Liver (tissue), 9 donors: Measurements from ENCODE around the gene LRRTM4. TPM values are rescaled to one million over a fixed set of nuclear protein-coding genes. Genes with fewer than 3 reads are reported as not detected.

Experiments used
- DNase-seq: peaks from one replicate; pipeline ENCODE4 v3.0.0-alpha.2; 2017; ENCODE audit warnings: low spot score
- H3K27ac ChIP-seq, 2 donors: one replicate each; pipeline ENCODE4 v1.7.0; 2013; ENCODE audit warnings: inconsistent platforms in 2 of 2, low read length in 2 of 2, control low read depth in 1 of 2, low read depth in 1 of 2, mild to moderate bottlenecking in 1 of 2
- H3K27me3 ChIP-seq, 4 donors: one replicate each; pipeline versions ENCODE4 v1.6.1 to v1.7.0; 2013; ENCODE audit warnings: low read length in 3 of 4, inconsistent platforms in 1 of 4, mild to moderate bottlenecking in 1 of 4, moderate library complexity in 1 of 4; ENCODE audit not compliant: control insufficient read depth in 4 of 4, insufficient read depth in 4 of 4
- H3K36me3 ChIP-seq, 4 donors: one replicate each; pipeline versions ENCODE4 v1.6.1 to v1.7.0; 2013; ENCODE audit warnings: low read length in 3 of 4, mild to moderate bottlenecking in 3 of 4, low read depth in 1 of 4, moderate library complexity in 1 of 4; ENCODE audit not compliant: control insufficient read depth in 4 of 4, insufficient read depth in 3 of 4
- H3K4me1 ChIP-seq, 4 donors: one replicate each; pipeline versions ENCODE4 v1.6.1 to v1.7.0; 2013; ENCODE audit warnings: low read length in 3 of 4, mild to moderate bottlenecking in 3 of 4, moderate library complexity in 1 of 4; ENCODE audit not compliant: control insufficient read depth in 4 of 4, insufficient read depth in 4 of 4
- H3K4me3 ChIP-seq, 3 donors: one replicate each; pipeline versions ENCODE4 v1.6.1 to v1.7.0; 2013; ENCODE audit warnings: low read length in 3 of 3, control low read depth in 1 of 3, low read depth in 1 of 3, mild to moderate bottlenecking in 1 of 3
- H3K9ac ChIP-seq, 2 donors: one replicate each; pipeline ENCODE4 v1.7.0; 2013; ENCODE audit warnings: low read length in 2 of 2, mild to moderate bottlenecking in 2 of 2, moderate library complexity in 2 of 2, control low read depth in 1 of 2, low read depth in 1 of 2
- H3K9me3 ChIP-seq, 4 donors: one replicate each; pipeline versions ENCODE4 v1.6.1 to v1.7.0; 2013; ENCODE audit warnings: low read length in 3 of 4; ENCODE audit not compliant: control insufficient read depth in 4 of 4
- FOXA1 ChIP-seq: IDR thresholded peaks from 2 replicates; pipeline ENCODE4 v1.6.1; 2016; ENCODE audit warnings: antibody characterized with exemption
- FOXA2 ChIP-seq: IDR thresholded peaks from 2 replicates; pipeline ENCODE4 v1.6.1; 2016; ENCODE audit warnings: antibody characterized with exemption
- GABPA ChIP-seq, 2 donors: IDR thresholded peaks in 1 of 2; conservative IDR thresholded peaks in 1 of 2; 2 replicates each; pipeline ENCODE4 v1.6.1; 2016; ENCODE audit warnings: antibody characterized with exemption in 2 of 2, mild to moderate bottlenecking in 1 of 2, moderate library complexity in 1 of 2
- HNF4A ChIP-seq, 2 donors: conservative IDR thresholded peaks; 2 replicates each; pipeline ENCODE4 v1.6.1; 2016; ENCODE audit warnings: antibody characterized with exemption in 2 of 2, mild to moderate bottlenecking in 2 of 2
- HNF4G ChIP-seq: IDR thresholded peaks from 2 replicates; pipeline ENCODE4 v1.6.1; 2016; ENCODE audit warnings: antibody characterized with exemption
- NR2F2 ChIP-seq: IDR thresholded peaks from 2 replicates; pipeline ENCODE4 v1.6.1; 2016; ENCODE audit warnings: antibody characterized with exemption
- RAD21 ChIP-seq, 2 donors: IDR thresholded peaks; 2 replicates each; pipeline ENCODE4 v1.6.1; 2016; ENCODE audit warnings: antibody characterized with exemption in 2 of 2, mild to moderate bottlenecking in 2 of 2
- RXRA ChIP-seq, 2 donors: IDR thresholded peaks; 2 replicates each; pipeline ENCODE4 v1.6.1; 2017 to 2018; ENCODE audit warnings: antibody characterized with exemption in 2 of 2, mild to moderate bottlenecking in 1 of 2
- TAF1 ChIP-seq: conservative IDR thresholded peaks from 2 replicates; pipeline ENCODE4 v1.6.1; 2016; ENCODE audit warnings: antibody characterized with exemption, mild to moderate bottlenecking
- YY1 ChIP-seq: IDR thresholded peaks from 2 replicates; pipeline ENCODE4 v1.6.1; 2016; ENCODE audit warnings: antibody characterized with exemption, mild to moderate bottlenecking
- WGBS: extraction: QIAGEN DNeasy Blood & Tissue Kit; methylation state at CpG from one replicate; pipeline ENCODE4 v1.1.7; 2013; 5-methylcytosine and 5-hydroxymethylcytosine counted together
- polyA plus RNA-seq, 2 donors: library from polyadenylated mRNA; stranded (reverse) in 1 of 2; unstranded in 1 of 2; fragments of 200-250 nt in 1 of 2; fragments of >200 nt in 1 of 2; fragmentation: Nextera tagmentation in 1 of 2; extraction: Ambion mirVana in 1 of 2; gene quantifications; one replicate each; pipeline versions ENCODE4 v1.2.1 to v1.2.3, GENCODE V29; 2013 to 2015
- total RNA-seq, 2 donors: library from RNA; depleted of rRNA; stranded (reverse); fragments of >200 nt; gene quantifications; one replicate each; pipeline ENCODE4 v1.2.3, GENCODE V29; 2014
- TF ChIP-seq, protein P1 (sequence below): IDR thresholded peaks from 2 replicates; pipeline ENCODE4 v1.6.1; 2016; ENCODE audit warnings: antibody characterized with exemption
- TF ChIP-seq, protein P2 (sequence below): IDR thresholded peaks from 2 replicates; pipeline ENCODE4 v1.6.1; 2016; ENCODE audit warnings: antibody characterized with exemption
- TF ChIP-seq, protein P3 (sequence below): IDR thresholded peaks from 2 replicates; pipeline ENCODE4 v1.6.1; 2016; ENCODE audit warnings: antibody characterized with exemption, mild to moderate bottlenecking
- TF ChIP-seq, protein P4 (sequence below): IDR thresholded peaks from 2 replicates; pipeline ENCODE4 v1.6.1; 2016; ENCODE audit warnings: antibody characterized with exemption
- TF ChIP-seq, protein P5 (sequence below): fragments of 150-350 bp; IDR thresholded peaks from 2 replicates; pipeline ENCODE4 v1.5.1; 2017; ENCODE audit warnings: improper control_type of control experiment, low read depth, low read length; ENCODE audit not compliant: missing input control
- donor health status: healthy.
- donor health status: healthy.
- donor health status: healthy.
- donor health status: healthy.
- donor health status: healthy.

LRRTM4 gene
- total and polyA plus RNA-seq, 4 donors: 0.06 to 0.09 (median 0.08) TPM; not detected in 1

DNA sequence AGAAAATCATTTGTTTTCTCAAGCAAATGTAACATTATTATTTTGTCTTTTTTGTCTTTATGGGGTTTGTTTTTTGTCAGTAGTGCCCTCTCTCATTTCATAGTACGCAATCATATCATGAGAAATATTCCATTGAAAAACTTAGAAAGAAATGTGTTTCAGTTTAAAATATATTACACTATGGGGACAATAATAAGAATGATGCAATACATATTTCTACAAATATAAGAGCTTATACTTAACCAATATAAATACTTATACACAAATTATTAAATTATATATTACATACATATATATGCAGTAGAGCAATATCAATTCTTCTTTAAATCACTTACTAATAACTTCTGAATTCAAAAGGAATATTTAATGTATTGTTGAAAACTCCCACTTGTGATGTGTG, 13.7 kb downstream of the LRRTM4 start:
- Histone ChIP-seq H3K27ac (no peak overlapping the region), H3K27me3 (no peaks in the 10 kb centered on the region), H3K36me3 (no peaks in the 10 kb centered on the region), H3K9me3 (no peaks in the 10 kb centered on the region), H3K9ac (no peak overlapping the region), H3K4me1 (no peaks in the 10 kb centered on the region), H3K4me3 (no peak overlapping the region)
- WGBS: 96% methylated on average over 1 of the region's 1 CpG
- TF ChIP-seq FOXA2: no peak
- TF ChIP-seq, protein P1, sequence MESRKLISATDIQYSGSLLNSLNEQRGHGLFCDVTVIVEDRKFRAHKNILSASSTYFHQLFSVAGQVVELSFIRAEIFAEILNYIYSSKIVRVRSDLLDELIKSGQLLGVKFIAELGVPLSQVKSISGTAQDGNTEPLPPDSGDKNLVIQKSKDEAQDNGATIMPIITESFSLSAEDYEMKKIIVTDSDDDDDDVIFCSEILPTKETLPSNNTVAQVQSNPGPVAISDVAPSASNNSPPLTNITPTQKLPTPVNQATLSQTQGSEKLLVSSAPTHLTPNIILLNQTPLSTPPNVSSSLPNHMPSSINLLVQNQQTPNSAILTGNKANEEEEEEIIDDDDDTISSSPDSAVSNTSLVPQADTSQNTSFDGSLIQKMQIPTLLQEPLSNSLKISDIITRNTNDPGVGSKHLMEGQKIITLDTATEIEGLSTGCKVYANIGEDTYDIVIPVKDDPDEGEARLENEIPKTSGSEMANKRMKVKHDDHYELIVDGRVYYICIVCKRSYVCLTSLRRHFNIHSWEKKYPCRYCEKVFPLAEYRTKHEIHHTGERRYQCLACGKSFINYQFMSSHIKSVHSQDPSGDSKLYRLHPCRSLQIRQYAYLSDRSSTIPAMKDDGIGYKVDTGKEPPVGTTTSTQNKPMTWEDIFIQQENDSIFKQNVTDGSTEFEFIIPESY: no peak
- TF ChIP-seq GABPA (IDR thresholded peaks at IDR 0.05 in 1 of 2, conservative IDR thresholded peaks at IDR 0.05 in 1 of 2): no peak
- no peak for TF ChIP-seq RAD21 (IDR thresholded peaks at IDR 0.05)
- TF ChIP-seq RXRA (IDR thresholded peaks at IDR 0.05): no peak
- TF ChIP-seq, protein P2, sequence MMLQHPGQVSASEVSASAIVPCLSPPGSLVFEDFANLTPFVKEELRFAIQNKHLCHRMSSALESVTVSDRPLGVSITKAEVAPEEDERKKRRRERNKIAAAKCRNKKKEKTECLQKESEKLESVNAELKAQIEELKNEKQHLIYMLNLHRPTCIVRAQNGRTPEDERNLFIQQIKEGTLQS: no peak
- no peak for TF ChIP-seq TAF1
- TF ChIP-seq NR2F2: no peak
- TF ChIP-seq HNF4G: no peak
- DNase-seq: no peak

DNA sequence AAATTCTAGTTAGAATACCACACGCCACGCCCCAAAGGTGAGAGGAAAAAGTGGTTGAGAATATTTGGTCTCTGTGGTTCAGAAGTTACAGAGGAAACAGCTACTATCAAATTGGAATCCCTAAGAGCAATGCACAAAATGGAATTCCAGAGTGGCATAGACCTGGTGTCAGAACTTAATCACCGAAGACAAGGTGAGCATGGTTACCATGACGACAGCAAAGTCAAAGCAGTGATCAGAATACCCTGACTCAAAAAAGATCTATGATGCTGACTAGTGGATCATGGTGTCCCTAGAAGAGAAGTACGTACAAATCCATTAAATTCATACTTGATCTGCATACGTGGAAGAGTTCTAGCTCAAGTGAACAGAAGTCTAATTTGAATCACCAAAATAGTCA, 14.5 kb downstream of the LRRTM4 start:
- TF ChIP-seq, protein P2: no peak
- TF ChIP-seq, protein P3, sequence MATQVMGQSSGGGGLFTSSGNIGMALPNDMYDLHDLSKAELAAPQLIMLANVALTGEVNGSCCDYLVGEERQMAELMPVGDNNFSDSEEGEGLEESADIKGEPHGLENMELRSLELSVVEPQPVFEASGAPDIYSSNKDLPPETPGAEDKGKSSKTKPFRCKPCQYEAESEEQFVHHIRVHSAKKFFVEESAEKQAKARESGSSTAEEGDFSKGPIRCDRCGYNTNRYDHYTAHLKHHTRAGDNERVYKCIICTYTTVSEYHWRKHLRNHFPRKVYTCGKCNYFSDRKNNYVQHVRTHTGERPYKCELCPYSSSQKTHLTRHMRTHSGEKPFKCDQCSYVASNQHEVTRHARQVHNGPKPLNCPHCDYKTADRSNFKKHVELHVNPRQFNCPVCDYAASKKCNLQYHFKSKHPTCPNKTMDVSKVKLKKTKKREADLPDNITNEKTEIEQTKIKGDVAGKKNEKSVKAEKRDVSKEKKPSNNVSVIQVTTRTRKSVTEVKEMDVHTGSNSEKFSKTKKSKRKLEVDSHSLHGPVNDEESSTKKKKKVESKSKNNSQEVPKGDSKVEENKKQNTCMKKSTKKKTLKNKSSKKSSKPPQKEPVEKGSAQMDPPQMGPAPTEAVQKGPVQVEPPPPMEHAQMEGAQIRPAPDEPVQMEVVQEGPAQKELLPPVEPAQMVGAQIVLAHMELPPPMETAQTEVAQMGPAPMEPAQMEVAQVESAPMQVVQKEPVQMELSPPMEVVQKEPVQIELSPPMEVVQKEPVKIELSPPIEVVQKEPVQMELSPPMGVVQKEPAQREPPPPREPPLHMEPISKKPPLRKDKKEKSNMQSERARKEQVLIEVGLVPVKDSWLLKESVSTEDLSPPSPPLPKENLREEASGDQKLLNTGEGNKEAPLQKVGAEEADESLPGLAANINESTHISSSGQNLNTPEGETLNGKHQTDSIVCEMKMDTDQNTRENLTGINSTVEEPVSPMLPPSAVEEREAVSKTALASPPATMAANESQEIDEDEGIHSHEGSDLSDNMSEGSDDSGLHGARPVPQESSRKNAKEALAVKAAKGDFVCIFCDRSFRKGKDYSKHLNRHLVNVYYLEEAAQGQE: no peak
- no peak for TF ChIP-seq HNF4G
- TF ChIP-seq YY1: no peak
- TF ChIP-seq HNF4A (conservative IDR thresholded peaks at IDR 0.05): no peak
- TF ChIP-seq, protein P1: no peak
- TF ChIP-seq FOXA2: no peak
- TF ChIP-seq FOXA1: no peak
- TF ChIP-seq, protein P4, sequence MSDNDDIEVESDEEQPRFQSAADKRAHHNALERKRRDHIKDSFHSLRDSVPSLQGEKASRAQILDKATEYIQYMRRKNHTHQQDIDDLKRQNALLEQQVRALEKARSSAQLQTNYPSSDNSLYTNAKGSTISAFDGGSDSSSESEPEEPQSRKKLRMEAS: no peak
- TF ChIP-seq, protein P5, sequence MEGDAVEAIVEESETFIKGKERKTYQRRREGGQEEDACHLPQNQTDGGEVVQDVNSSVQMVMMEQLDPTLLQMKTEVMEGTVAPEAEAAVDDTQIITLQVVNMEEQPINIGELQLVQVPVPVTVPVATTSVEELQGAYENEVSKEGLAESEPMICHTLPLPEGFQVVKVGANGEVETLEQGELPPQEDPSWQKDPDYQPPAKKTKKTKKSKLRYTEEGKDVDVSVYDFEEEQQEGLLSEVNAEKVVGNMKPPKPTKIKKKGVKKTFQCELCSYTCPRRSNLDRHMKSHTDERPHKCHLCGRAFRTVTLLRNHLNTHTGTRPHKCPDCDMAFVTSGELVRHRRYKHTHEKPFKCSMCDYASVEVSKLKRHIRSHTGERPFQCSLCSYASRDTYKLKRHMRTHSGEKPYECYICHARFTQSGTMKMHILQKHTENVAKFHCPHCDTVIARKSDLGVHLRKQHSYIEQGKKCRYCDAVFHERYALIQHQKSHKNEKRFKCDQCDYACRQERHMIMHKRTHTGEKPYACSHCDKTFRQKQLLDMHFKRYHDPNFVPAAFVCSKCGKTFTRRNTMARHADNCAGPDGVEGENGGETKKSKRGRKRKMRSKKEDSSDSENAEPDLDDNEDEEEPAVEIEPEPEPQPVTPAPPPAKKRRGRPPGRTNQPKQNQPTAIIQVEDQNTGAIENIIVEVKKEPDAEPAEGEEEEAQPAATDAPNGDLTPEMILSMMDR: no peak
- no peak for TF ChIP-seq RAD21 (IDR thresholded peaks at IDR 0.05)
- DNase-seq: no peak
- Histone ChIP-seq H3K4me3 (no peak overlapping the region), H3K4me1 (no peaks in the 10 kb centered on the region), H3K27ac (no peak overlapping the region), H3K27me3 (no peaks in the 10 kb centered on the region), H3K9ac (no peak overlapping the region), H3K36me3 (no peaks in the 10 kb centered on the region), H3K9me3 (no peaks in the 10 kb centered on the region)
- WGBS: 85% methylated on average over 6 of the region's 6 CpGs
